ENCODE data around the gene THAP2.
"Not testable (repeated sequence)": the region's sequence is repeated elsewhere in the genome, so short reads cannot be mapped to it uniquely, and the experiment has no call there.

Gene THAP2

GRCh38 chr12:71662849-71663560, 1.1 kb upstream of the THAP2 start:
- peak; percentile 77 for DNase-seq (ENCODE audit: low spot score)

- no peak for DNase-seq (ENCODE audit: low spot score)
These were observed 449 bp downstream of the THAP2 start for GRCh38 chr12:71664411-71665089.

- DNase-seq (ENCODE audit: low spot score), result peak; percentile 23
These were observed 976 bp downstream of the THAP2 start for GRCh38 chr12:71665090-71665463.

DNA sequence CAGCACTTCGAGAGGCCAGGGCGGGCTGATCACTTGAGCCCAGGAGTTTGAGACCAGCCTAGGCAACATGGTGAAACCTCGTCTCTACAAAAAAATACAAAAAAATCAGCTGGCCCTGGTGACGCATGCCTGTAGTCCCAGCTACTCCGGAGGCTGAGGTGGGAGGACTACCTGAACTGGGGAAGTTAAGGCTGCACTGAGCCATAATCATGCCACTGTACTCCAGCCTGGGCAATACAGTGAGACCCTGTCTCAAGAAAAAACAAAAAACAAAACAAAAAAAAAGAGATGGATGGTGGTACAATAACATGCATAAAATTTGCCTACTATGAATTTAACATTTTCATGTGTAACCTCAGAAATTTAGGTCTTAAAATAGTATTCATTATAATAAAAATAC, 2.2 kb downstream of the THAP2 start:
- DNase-seq (ENCODE audit: low spot score), result no peak

- DNase-seq (ENCODE audit: low spot score), result no peak
These were observed 7.2 kb downstream of the THAP2 start for GRCh38 chr12:71671311-71671710.

DNA sequence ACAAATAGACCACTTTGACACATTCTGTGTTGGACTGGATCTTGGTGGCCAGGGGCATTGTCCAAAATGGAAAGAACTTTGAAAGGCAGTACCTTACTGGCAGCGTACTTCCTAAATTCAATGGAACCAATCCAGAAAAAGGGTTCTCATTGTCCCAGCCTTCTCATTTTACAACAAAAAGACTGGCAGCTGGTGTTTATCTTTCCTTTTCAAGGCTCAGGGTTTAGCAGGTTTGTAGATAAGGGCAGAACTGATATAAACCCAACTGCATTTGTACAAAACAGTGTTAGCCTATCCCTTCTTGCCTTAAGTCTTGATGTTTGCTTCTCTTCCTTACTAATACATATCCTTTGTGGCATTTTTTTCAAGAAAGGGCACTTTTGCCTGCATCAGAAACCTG, 7.7 kb downstream of the THAP2 start:
- DNase-seq (ENCODE audit: low spot score), result no peak

DNA sequence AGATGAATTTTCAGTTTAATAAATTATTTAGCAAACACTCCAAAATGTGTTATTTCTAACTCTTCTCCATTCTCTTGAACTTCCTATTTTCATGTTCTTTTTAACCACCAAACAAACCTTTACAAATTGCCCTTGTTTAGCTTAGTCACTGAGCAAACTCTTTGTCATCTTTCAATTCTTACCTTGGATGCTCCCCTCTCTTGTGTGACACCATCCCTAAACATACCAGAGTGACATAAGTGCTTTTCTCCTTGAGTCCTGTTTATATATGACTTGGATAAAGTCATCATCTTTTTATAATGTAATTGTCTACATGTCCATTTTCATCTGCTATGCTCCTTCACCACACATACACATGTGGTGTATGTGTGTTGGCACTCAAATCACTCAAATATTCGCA, 18.4 kb downstream of the THAP2 start:
- no peak for DNase-seq (ENCODE audit: low spot score)

GRCh38 chr12:71683633-71684032, 19.5 kb downstream of the THAP2 start:
- no peak for DNase-seq (ENCODE audit: low spot score)

DNA sequence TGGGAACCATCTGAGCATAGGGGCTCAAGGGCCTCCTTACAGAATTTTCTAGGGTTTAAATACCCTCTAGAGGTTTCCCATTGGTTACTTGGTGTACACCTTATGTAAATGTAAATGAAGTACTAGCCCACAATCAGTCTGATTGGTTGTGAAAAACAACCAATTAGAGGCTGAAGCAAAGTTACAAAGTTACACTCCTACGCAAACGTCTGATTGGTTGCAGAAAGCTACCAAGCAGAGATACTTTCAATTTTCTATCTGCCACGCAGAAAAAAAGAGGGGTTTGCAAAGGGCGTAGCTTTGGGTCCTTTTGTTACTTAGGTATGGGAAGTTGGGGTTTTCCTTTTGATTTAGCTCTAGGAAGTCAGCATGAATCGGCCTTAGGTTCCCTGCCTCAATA, 20.0 kb downstream of the THAP2 start:
- no peak for DNase-seq (ENCODE audit: low spot score)

DNA sequence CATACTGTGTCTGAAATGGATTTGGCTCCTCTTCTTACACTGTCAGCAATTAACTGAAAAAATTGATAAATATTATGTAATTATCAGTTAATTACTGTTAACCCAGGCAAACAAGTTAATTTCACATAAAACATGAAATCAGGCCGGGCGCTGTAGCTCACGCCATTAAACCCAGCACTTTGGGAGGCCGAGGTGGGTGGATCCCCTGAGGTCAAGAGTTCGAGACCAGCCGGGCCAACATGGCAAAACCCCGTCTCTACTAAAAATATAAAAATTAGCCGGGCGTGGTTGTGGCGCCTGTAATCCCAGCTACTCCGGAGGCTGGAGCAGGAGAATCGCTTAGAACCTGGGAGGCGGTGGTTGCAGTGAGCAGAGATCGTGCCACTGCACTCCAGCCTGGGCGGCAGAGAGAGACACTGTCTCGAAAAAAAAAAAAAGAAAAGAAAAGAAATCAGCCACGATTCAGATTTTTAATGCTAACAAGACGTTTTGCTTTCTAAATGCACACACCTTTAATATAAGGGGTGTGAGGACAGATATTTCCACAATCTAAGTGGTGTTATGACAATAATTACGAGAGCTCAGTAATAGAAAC, 21.3 kb downstream of the THAP2 start:
- no peak for DNase-seq (ENCODE audit: low spot score)

GRCh38 chr12:71685914-71686657, 22.0 kb downstream of the THAP2 start, which contains the start of gene TMEM19:
TSS of gene TMEM19 (plus strand) at chr12:71686082. CDS start at chr12:71686681, 599 bp downstream.
- peak; percentile 93 for DNase-seq (ENCODE audit: low spot score)

GRCh38 chr12:71686658-71687025, 22.5 kb downstream of the THAP2 start:
- DNase-seq (ENCODE audit: low spot score), result no peak

DNA sequence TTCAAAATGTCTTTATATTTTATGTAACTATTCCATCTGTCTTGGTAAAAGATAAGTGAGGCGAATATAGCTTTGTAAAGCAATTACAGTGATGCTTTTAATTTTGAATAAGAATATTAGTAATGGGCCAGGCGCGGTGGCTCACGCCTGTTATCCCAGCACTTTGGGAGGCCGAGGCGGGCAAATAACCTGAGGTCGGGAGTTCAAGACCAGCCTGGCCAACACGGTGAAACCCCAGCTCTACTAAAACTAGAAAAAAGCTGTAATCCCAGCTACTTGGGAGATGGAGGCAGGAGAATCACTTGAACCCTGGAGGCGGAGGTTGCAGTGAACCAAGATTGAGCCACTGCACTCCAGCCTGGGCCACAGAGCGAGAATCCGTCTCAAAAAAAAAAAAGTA, 23.1 kb downstream of the THAP2 start:
- DNase-seq (ENCODE audit: low spot score), result not testable (repeated sequence)

DNA sequence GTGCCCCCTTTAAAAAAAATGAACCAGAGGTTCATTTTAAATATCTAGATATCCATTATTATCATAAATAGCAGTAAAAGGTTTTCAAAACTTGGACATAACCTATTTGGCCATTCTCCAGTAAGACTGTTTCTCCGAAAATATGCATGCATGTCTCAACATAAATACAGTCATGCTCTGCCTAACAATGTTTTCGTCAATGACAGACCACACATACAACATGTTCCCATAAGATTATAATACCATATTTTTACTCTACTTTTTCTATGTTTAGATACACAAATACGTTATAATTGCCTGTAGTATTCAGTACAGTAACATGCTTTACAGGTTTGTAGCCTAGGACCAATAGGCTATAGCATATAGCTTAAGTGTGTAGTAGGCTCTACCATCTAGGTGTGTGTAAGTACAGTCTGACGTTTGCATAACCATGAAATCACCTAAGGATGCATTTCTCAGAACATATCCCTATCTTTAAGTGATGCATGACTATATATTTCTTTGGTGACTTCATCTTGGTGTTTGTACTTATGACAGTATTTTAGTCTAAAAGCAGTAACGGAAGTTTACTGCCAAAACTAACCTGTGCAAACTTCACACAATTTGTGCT, 25.0 kb downstream of the THAP2 start:
- DNase-seq (ENCODE audit: low spot score), result peak; percentile 20

- peak; percentile 44 for DNase-seq (ENCODE audit: low spot score)
These were observed 27.5 kb downstream of the THAP2 start for GRCh38 chr12:71691504-71692129.

GRCh38 chr12:71693126-71693525, 29.0 kb downstream of the THAP2 start:
- no peak for DNase-seq (ENCODE audit: low spot score)

DNA sequence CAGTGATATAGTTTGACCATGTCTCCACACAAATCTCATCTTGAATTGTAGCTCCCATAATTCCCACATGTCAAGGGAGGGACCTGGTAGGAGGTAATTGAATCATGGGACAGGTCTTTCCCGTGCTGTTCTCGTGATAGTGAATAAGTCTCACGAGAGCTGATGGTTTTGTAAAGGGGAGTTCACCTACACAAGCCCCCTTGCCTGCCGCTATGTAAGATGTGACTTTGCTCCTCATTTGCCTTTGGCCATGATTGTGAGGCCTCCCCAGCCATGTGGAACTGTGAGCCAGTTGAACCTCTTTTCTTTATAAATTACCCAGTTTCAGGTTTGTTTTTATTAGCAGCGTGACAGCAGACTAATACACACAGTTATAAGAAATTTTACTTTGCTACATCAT, 29.6 kb downstream of the THAP2 start:
- peak; percentile 65 for DNase-seq (ENCODE audit: low spot score)

DNA sequence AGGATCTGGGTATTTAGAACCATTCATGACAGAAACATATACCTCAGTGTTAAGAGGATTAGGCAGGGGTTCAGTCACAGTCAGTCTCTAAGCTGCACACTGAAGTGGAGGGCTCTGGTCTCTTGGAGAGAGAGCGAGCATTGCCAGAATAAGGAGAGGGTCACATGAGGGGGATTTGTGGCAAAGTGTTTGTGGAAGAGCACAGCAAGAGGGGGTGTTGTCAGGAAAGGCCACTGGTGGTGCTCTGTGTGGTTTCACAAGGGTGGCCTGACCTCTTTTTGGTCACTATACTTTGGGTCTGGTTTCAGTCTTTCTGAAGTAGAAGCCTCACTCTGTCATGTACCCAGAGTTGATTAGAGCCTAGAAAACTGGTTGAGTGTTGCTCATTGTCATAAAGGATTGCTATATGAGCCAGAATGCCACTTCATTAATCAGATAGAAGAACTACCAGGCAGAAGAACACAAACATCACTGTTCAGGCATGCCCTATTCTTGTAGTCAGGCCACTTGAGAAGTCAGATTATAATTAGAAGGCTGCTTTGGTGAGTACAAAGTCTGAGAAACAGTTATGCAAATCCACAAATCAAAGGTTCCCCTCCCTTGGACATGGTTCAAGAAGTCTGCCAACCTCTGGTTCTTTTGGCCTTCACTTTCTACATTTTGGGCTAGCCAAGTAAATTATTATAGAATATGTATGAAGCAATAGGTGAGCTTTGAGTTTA, 30.2 kb downstream of the THAP2 start:
- peak; percentile 72 for DNase-seq (ENCODE audit: low spot score)

DNA sequence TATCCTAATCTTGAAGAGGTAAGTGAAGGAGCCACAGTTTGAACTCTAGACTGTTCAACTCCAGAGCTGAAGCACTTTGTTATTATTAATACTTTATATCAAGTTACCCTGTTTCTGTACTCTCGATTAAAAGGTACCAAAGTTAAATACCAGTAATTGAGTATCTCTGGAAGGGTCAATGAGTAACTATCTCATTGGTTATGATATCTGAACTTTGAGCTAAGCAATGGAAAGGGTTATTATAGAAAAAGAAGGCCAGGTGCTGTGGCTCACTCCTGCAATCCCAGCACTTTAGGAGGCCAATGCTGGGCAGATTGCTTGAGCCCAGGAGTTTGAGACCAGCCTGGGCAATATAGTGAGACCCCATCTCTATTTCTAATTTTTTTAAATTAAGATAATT, 31.7 kb downstream of the THAP2 start:
- DNase-seq (ENCODE audit: low spot score), result no peak

DNA sequence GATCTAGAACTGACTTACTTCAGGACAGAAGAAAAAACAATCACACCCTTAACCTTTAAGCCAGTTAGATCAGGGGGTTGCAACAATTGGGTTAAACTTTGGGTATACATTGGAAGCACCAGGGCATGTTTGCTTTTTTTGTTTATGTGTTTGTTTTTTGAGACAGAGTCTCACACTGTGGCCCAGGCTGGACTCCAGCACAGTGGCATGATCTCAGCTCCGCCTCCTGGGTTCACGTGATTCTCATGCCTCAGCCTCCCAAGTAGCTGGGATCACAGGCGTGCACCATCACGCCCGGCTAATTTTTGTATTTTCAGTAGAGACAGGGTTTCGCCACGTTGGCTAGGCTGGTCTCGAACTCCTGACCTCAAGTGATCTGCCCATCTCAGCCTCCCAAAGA, 38.1 kb downstream of the THAP2 start:
- not testable (repeated sequence) for DNase-seq (ENCODE audit: low spot score)

GRCh38 chr12:71702590-71702989, 38.5 kb downstream of the THAP2 start:
- no peak for DNase-seq (ENCODE audit: low spot score)

Data from NAMALWA (cell line).